ENCODE results near the gene HOTAIR.

DNA sequence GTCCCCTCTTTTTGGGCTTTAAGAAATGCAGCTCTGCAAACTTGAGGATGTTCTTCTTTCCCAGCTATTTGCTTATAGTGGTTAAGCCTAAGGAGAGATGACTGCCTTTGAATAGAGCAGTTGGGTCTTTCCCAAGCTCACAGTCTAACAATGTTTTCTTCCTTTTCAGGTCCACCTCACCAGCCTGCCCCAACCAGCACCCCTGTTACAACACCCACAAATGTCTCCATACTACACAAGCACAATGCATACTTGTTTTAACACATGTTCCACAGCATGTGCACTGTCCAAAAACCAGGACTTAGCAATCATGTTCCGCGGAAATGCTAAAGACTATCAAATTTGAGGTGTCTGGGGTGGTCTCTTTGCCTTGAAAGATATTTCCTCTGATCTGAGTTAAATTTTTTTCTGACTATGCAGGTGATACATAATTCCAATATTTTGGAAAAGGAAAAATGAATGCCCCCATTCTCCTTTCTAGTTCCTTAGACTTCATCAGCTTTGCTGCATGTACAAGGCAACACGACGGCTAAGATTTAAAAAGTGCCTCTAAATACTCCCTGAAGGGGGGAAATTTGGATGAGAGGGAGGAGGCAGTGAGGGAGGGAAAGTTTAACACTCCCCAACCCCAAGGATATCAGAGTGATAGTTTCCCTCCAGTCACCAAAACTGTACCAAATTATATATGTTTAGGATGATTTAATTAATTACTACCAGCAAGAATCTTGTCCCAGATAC is 42.7 kb downstream of the HOTAIR start:
- TF ChIP-seq CTCF (conservative IDR thresholded peaks at IDR 0.05 in 1 of 2, IDR thresholded peaks at IDR 0.05 in 1 of 2; ENCODE audit: extremely low read depth in 1 of 2, insufficient read depth in 1 of 2, low read depth in 1 of 2, low read length in 2 of 2) (no peak), EZH2 (IDR thresholded peaks at IDR 0.05; ENCODE audit: borderline replicate concordance, low read length) (no peak)

All from mammary epithelial cell (primary cell).